HS-27A (cell line): ENCODE measurements around the gene CRISP2.
"Not testable (repeated sequence)": the region's sequence is repeated elsewhere in the genome, so short reads cannot be mapped to it uniquely, and the experiment has no call there.

Experiments used
- DNase-seq: peaks from one replicate; pipeline ENCODE4 v3.0.0-alpha.2; 2012; ENCODE audit warnings: low read depth, missing footprints

The CRISP2 gene

GRCh38 chr6:49713346-49713745, at the start of gene CRISP2:
CRISP2 (minus strand) TSS chr6:49713543; CDS start chr6:49709196, 4,347 bp downstream.
- no peak for DNase-seq

GRCh38 chr6:49744259-49744658, 30.9 kb upstream of the CRISP2 start, which contains the start of gene CRISP3:
CRISP3 (minus strand) TSS chr6:49744388; CDS start chr6:49744367, 21 bp downstream.
- no peak for DNase-seq

GRCh38 chr6:49743429-49743828, 30.1 kb upstream of the CRISP2 start:
- DNase-seq: no peak

- no peak for DNase-seq
Measured at GRCh38 chr6:49739423-49739822, 26.1 kb upstream of the CRISP2 start.

- no peak for DNase-seq
Measured at GRCh38 chr6:49736017-49736508, 22.7 kb upstream of the CRISP2 start.

- no peak for DNase-seq
Measured at GRCh38 chr6:49733680-49734079, 20.3 kb upstream of the CRISP2 start.

- no peak for DNase-seq
Measured at GRCh38 chr6:49732781-49733180, 19.4 kb upstream of the CRISP2 start.

GRCh38 chr6:49730251-49730650, 16.9 kb upstream of the CRISP2 start:
- DNase-seq: no peak

- DNase-seq: not testable (repeated sequence)
Measured at GRCh38 chr6:49723917-49724316, 10.6 kb upstream of the CRISP2 start.

- no peak for DNase-seq
Measured at GRCh38 chr6:49721297-49721696, 8.0 kb upstream of the CRISP2 start.

GRCh38 chr6:49720372-49720771, 7.0 kb upstream of the CRISP2 start:
- DNase-seq: no peak

GRCh38 chr6:49698478-49698877, 14.9 kb downstream of the CRISP2 start:
- no peak for DNase-seq

GRCh38 chr6:49693512-49693911, 19.8 kb downstream of the CRISP2 start:
- no peak for DNase-seq

GRCh38 chr6:49692534-49692933, 20.8 kb downstream of the CRISP2 start:
- no peak for DNase-seq

- DNase-seq: peak; percentile 29
Measured at GRCh38 chr6:49676671-49677281, 36.6 kb downstream of the CRISP2 start.

GRCh38 chr6:49675816-49676215, 37.5 kb downstream of the CRISP2 start:
- DNase-seq: no peak

- DNase-seq: no peak
Measured at GRCh38 chr6:49668083-49668511, 45.2 kb downstream of the CRISP2 start.

GRCh38 chr6:49666930-49667757, 46.2 kb downstream of the CRISP2 start:
- DNase-seq: no peak

GRCh38 chr6:49666480-49666879, 46.9 kb downstream of the CRISP2 start:
- no peak for DNase-seq

- no peak for DNase-seq
Measured at GRCh38 chr6:49664817-49665216, 48.5 kb downstream of the CRISP2 start.

GRCh38 chr6:49664054-49664453, 49.3 kb downstream of the CRISP2 start:
- not testable (repeated sequence) for DNase-seq

GRCh38 chr6:49662892-49663261, 50.5 kb downstream of the CRISP2 start:
- DNase-seq: no peak

- DNase-seq: no peak
Measured at GRCh38 chr6:49662231-49662891, 51.0 kb downstream of the CRISP2 start.
